PC-3 (cell line): ENCODE data around the gene PLSCR4.

Experiments used
- EZH2 ChIP-seq: fragments of 300-600 bp; sonication (generic); IDR thresholded peaks from one replicate; pipeline ENCODE4 v1.6.1; 2017; ENCODE audit warnings: antibody characterized with exemption, mild to moderate bottlenecking, low read length; ENCODE audit not compliant: unreplicated experiment
- TF ChIP-seq, protein P1 (sequence below): fragments of 300-600 bp; sonication (generic); conservative IDR thresholded peaks from 2 replicates; pipeline ENCODE4 v1.5.1; 2017; ENCODE audit warnings: antibody characterized with exemption, low read depth, mild to moderate bottlenecking, low read length

GRCh38 chr3:146156095-146156494 lies 94.8 kb downstream of the PLSCR4 start:
- TF ChIP-seq, protein P1, sequence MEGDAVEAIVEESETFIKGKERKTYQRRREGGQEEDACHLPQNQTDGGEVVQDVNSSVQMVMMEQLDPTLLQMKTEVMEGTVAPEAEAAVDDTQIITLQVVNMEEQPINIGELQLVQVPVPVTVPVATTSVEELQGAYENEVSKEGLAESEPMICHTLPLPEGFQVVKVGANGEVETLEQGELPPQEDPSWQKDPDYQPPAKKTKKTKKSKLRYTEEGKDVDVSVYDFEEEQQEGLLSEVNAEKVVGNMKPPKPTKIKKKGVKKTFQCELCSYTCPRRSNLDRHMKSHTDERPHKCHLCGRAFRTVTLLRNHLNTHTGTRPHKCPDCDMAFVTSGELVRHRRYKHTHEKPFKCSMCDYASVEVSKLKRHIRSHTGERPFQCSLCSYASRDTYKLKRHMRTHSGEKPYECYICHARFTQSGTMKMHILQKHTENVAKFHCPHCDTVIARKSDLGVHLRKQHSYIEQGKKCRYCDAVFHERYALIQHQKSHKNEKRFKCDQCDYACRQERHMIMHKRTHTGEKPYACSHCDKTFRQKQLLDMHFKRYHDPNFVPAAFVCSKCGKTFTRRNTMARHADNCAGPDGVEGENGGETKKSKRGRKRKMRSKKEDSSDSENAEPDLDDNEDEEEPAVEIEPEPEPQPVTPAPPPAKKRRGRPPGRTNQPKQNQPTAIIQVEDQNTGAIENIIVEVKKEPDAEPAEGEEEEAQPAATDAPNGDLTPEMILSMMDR: no peak
- TF ChIP-seq EZH2: no peak
